Upper lobe of left lung (tissue), 6 donors: Measurements from ENCODE around the gene FLOT2. TPM values are rescaled to one million over a fixed set of nuclear protein-coding genes. Genes with fewer than 3 reads are reported as not detected.
"Not testable (repeated sequence)": the region's sequence is repeated elsewhere in the genome, so short reads cannot be mapped to it uniquely, and the experiment has no call there.

ENCODE experiments used
- ATAC-seq, 2 donors: fragments of 200-7000 bp; cut with Tn5 transposase; one replicate each; pipeline ENCODE4 v1.9.1; 2022; ENCODE audit warnings: mild to moderate bottlenecking in 2 of 2, moderate library complexity in 2 of 2; ENCODE audit not compliant: low FRiP score in 2 of 2
- DNase-seq, 2 donors: peaks; one replicate each; pipeline ENCODE4 v3.0.0-alpha.2; 2019 to 2020
- H3K27ac ChIP-seq, 4 donors: fragments of 200-600 bp; sonication (generic); one replicate each; pipeline ENCODE4 v1.5.1; 2016 to 2019
- H3K27me3 ChIP-seq, 4 donors: fragments of 200-600 bp; sonication (generic); one replicate each; pipeline ENCODE4 v1.5.1; 2017 to 2019
- H3K36me3 ChIP-seq, 4 donors: fragments of 200-600 bp; sonication (generic); one replicate each; pipeline ENCODE4 v1.5.1; 2016 to 2019
- H3K4me1 ChIP-seq, 4 donors: fragments of 200-600 bp; sonication (generic); one replicate each; pipeline ENCODE4 v1.5.1; 2018 to 2019
- H3K4me3 ChIP-seq, 4 donors: fragments of 200-600 bp; sonication (generic); one replicate each; pipeline ENCODE4 v1.5.1; 2017 to 2019; ENCODE audit warnings: mild to moderate bottlenecking in 2 of 4, moderate library complexity in 1 of 4
- H3K9me3 ChIP-seq, 4 donors: fragments of 200-600 bp; sonication (generic); one replicate each; pipeline ENCODE4 v1.5.1; 2018 to 2019
- EP300 ChIP-seq, 4 donors: sonication (generic); formaldehyde crosslinking; IDR thresholded peaks; one replicate each; pipeline ENCODE4 v1.5.1; 2017; ENCODE audit warnings: antibody characterized with exemption in 4 of 4, control low read depth in 2 of 4
- POLR2A ChIP-seq, 4 donors: fragments of 450-650 bp; IDR thresholded peaks; one replicate each; pipeline ENCODE4 v1.5.1; 2016 to 2017; ENCODE audit warnings: antibody characterized with exemption in 4 of 4, mild to moderate bottlenecking in 2 of 4
- POLR2AphosphoS5 ChIP-seq, 2 donors: sonication (generic); formaldehyde crosslinking; IDR thresholded peaks; one replicate each; pipeline ENCODE4 v1.5.1; 2017; ENCODE audit warnings: antibody characterized with exemption in 2 of 2
- WGBS, 2 donors: methylation state at CpG; one replicate each; pipeline ENCODE4 v1.1.5; 2017 to 2018; 5-methylcytosine and 5-hydroxymethylcytosine counted together
- total RNA-seq, 6 donors: library from RNA; depleted of rRNA in 4 of 6; stranded (reverse); fragments of >200 nt in 4 of 6; gene quantifications; one replicate each; pipeline versions ENCODE4 v1.1.0 to v1.2.1, GENCODE V29; 2016 to 2021
- TF ChIP-seq, protein P1 (sequence below), 6 experiments: fragments of 450-650 bp in 4 of 6; fragments of 200-600 bp in 2 of 6; sonication (generic) in 2 of 6; IDR thresholded peaks; one replicate each; pipeline ENCODE4 v1.5.1; 2016 to 2019; ENCODE audit warnings: antibody characterized with exemption in 6 of 6
- donor health status: DM: no; HTN: no; CAD: no; lungs with moderate emphysema.
- donor health status: DM: no; HTN: yes; CAD: no; lungs with severe emphysema.

FLOT2 gene
- total RNA-seq, 6 donors from 2014 or later = 75.4 to 211 (median 85.8) TPM

DNA sequence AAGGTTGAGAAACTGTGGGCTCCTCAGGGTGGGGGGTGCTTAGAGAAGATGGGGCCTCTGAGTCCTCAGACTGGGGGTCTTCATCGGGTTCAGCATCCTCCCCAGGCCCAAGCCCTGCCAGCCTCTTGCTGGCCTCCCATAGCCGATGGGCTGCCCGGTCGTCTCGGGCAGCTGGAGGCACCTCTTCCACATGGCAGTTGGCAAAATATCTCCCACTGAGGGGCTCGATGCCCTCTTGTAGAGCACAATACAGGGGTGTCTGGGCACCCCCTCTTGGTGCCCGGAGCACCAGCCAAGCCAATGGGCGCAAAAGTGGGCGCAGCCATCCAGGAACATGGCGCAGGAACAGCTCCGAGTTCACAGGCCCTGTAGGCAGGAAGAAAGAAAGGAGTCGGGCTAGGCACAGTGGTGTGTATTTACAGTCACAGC lies 1.0 kb upstream of the FLOT2 start:
- no peaks in the 10 kb centered on the region for H3K36me3 ChIP-seq
- 79 to 84% methylated on average over 6 to 9 of the region's 12 CpGs for WGBS, 2 donors
- peak overlapping the region in 1 of 4 donors; percentile 92 for H3K4me3 ChIP-seq
- TF ChIP-seq, protein P1, sequence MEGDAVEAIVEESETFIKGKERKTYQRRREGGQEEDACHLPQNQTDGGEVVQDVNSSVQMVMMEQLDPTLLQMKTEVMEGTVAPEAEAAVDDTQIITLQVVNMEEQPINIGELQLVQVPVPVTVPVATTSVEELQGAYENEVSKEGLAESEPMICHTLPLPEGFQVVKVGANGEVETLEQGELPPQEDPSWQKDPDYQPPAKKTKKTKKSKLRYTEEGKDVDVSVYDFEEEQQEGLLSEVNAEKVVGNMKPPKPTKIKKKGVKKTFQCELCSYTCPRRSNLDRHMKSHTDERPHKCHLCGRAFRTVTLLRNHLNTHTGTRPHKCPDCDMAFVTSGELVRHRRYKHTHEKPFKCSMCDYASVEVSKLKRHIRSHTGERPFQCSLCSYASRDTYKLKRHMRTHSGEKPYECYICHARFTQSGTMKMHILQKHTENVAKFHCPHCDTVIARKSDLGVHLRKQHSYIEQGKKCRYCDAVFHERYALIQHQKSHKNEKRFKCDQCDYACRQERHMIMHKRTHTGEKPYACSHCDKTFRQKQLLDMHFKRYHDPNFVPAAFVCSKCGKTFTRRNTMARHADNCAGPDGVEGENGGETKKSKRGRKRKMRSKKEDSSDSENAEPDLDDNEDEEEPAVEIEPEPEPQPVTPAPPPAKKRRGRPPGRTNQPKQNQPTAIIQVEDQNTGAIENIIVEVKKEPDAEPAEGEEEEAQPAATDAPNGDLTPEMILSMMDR (IDR thresholded peaks at IDR 0.05) = no peak
- TF ChIP-seq POLR2AphosphoS5 (IDR thresholded peaks at IDR 0.05) (no peak), POLR2A (IDR thresholded peaks at IDR 0.05) (no peak), EP300 (IDR thresholded peaks at IDR 0.05) (no peak)
- H3K27ac ChIP-seq = peak overlapping the region; percentile 96 to 97 (median 96)
- no peaks in the 10 kb centered on the region for H3K27me3 ChIP-seq
- H3K4me1 ChIP-seq = peaks cover 41 to 68% (median 50%) of the 10 kb centered on the region in 4 donors
- H3K9me3 ChIP-seq = no peaks in the 10 kb centered on the region
- ATAC-seq (no peak), DNase-seq (no peak)

DNA sequence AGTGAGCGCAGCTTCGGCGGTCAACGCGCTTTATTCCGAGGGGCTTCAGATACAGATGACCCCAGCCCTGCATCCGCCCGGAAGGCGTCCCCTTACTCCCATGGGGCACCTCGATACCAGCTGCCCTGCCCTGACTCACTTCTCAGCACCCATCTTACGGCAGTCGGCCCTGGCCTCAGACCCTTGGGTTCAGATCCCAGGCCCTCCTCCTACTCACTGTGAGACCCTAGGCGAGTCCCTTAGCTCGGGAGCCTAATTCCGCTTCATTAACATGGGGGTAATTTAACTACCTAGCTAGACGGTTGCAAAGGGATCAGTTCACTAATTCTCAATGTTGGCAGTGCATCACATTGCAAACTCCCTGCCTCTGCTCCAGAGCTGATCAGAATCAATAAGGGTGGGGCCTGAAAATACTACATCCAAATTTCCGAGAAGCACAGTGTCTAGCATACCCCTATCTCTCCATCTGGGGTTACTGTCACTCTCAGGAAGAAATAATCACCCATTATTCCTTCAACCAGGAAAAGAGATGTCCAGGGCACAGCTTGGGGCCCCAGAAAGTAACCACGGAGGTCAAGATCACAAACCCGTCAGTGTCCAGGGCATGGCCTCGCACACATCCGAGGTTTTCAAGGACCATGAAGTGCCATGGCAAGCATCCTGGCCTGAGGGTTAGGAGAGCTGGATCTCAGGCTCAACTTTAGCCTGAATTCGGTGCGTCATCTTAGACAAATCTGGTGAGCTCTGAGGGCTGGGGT lies 415 bp upstream of the FLOT2 start:
- no peaks in the 10 kb centered on the region for H3K36me3 ChIP-seq
- H3K27me3 ChIP-seq = no peaks in the 10 kb centered on the region
- ATAC-seq (peak in 1 of 2 donors; percentile 3), DNase-seq (no peak)
- no peaks in the 10 kb centered on the region for H3K9me3 ChIP-seq
- WGBS, 2 donors = 9 to 30% methylated on average over 13 to 16 of the region's 23 CpGs
- peaks cover 44 to 68% (median 50%) of the 10 kb centered on the region in 4 donors for H3K4me1 ChIP-seq
- TF ChIP-seq EP300 (IDR thresholded peaks at IDR 0.05) (no peak), POLR2A (IDR thresholded peaks at IDR 0.05) (peak in 1 of 4 donors; percentile 6)
- H3K4me3 ChIP-seq = peak overlapping the region; percentile 81 to 96 (median 94)
- H3K27ac ChIP-seq = peak overlapping the region; percentile 96 to 97 (median 96)

DNA sequence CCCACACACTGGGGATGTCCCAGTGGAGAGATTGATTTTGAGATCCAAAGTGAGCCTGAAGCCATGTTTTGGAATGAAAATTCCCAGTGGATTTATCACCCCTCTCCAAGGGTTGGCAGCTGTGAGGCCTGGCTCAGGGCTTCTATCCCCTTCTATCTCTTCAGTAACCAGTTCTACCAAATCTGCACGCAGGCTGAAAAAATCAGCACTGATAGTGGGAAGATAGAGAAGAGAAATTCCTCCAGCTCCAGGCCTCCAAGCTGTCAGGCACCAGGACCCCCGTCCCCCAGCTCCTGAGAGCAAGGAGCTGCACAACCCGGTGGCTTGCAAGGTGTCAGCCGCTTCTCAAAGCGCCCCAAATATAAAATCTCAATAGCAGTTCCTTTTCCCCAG lies 1.0 kb downstream of the FLOT2 start:
- Histone ChIP-seq H3K9me3 (no peaks in the 10 kb centered on the region), H3K4me3 (peak overlapping the region; percentile 81 to 96 (median 94)), H3K36me3 (peaks cover 0 to 1% (median 0%) of the 10 kb centered on the region in 4 donors), H3K27ac (peak overlapping the region; percentile 96 to 97 (median 96)), H3K4me1 (peaks cover 42 to 70% (median 56%) of the 10 kb centered on the region in 4 donors), H3K27me3 (no peaks in the 10 kb centered on the region)
- TF ChIP-seq POLR2AphosphoS5 (IDR thresholded peaks at IDR 0.05) = no peak
- no peak for TF ChIP-seq EP300 (IDR thresholded peaks at IDR 0.05)
- TF ChIP-seq POLR2A (IDR thresholded peaks at IDR 0.05) = no peak
- TF ChIP-seq, protein P1 (IDR thresholded peaks at IDR 0.05) = no peak
- DNase-seq = no peak
- 4% methylated on average over 5 of the region's 5 CpGs for WGBS, 2 donors
- no peak for ATAC-seq

DNA sequence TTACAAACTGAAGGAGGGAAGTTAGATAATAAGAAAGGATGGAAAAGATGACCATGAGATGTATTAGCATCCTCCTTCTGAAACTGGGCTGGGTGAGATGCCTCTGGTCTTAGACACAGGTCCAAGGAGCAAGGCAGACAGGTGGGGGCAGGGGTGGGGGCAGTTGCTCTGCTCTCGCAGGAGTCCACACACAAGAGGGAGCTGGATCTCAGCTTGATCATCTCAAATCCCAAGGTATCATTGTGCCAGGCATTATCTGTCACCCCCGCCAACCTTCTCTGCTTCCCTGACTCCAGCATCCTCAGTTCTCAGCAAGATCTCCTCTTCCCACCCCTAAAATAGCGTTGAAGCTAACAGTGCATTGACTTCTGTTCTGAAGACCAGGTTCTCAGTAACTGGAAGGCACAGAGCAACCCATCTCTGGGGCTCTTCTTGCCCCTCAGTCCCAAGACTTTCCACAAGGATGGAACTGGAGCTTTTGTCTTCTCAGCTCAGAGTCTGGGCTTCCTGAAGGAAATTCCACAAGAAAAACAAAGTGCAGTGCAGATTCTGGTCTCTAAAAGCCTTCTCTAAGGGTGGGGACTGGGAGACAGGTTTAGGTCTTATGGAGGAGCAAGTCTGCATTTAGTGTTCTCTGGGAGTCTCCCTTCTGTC lies 1.6 kb downstream of the FLOT2 start:
- no peak for TF ChIP-seq POLR2A (IDR thresholded peaks at IDR 0.05)
- TF ChIP-seq, protein P1 (IDR thresholded peaks at IDR 0.05) = no peak
- TF ChIP-seq EP300 (IDR thresholded peaks at IDR 0.05) = no peak
- no peak for TF ChIP-seq POLR2AphosphoS5 (IDR thresholded peaks at IDR 0.05)
- H3K27me3 ChIP-seq = no peaks in the 10 kb centered on the region
- ATAC-seq (no peak), DNase-seq (no peak)
- H3K4me3 ChIP-seq = peak overlapping the region in 3 of 4 donors; percentile 92 to 96 (median 95)
- H3K9me3 ChIP-seq = no peaks in the 10 kb centered on the region
- peaks cover 42 to 64% (median 53%) of the 10 kb centered on the region in 4 donors for H3K4me1 ChIP-seq
- 36 to 46% methylated on average over 3 of the region's 3 CpGs for WGBS, 2 donors
- peak overlapping the region; percentile 96 to 97 (median 96) for H3K27ac ChIP-seq
- peaks cover 0 to 7% (median 0%) of the 10 kb centered on the region in 4 donors for H3K36me3 ChIP-seq

DNA sequence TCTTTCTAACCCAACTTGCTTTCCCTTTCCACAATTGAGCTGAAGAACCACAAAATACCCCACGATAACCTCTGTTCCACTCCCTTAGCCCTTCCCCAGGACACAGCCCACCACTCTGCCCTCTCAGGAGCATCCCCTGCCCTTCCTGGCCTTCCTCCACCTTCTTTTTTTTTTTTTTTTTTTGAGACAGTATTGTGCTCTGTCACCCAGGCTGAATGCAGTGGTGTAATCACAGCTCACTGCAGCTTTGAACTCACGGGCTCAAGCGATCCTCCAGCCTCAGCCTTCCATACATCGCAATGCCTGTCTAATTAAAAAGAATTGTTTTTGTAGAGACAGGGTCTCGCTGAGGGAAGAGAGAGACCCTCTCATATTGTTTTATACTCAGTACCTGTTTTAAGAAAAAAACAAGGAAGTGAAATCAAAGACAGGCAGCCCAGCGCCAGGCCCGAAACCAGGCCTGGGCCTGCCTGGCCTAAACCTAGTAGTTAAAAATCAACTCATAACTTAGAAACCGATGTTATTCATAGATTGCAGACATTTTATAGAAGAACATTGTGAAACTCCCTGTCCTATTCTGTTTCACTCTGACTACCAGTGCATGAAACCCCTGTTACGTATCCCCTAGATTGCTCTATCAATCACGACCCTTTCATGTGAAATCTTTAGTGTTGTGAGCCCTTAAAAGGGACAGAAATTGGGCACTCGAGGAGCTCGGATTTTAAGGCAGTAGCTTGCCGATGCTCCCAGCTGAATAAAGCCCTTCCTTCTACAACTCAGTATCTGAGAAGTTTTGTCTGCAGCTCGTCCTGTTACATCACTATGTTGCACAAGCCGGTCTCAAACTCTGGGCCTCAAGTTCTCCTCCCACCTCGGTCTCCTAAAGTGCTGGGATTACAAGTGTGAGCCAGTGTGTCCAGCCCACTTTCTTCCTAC lies 4.0 kb downstream of the FLOT2 start:
- H3K4me1 ChIP-seq = peaks cover 42 to 60% (median 50%) of the 10 kb centered on the region in 4 donors
- not testable (repeated sequence) for H3K4me3 ChIP-seq, ATAC-seq, H3K9me3 ChIP-seq, H3K27me3 ChIP-seq
- peaks cover 0 to 12% (median 0%) of the 10 kb centered on the region in 4 donors for H3K36me3 ChIP-seq
- peak overlapping the region; percentile 70 to 96 (median 85) for H3K27ac ChIP-seq
- WGBS, 2 donors = 54 to 56% methylated on average over 16 of the region's 16 CpGs
- peak in 1 of 2 donors; percentile 64 for DNase-seq
